Stomach smooth muscle (tissue), 2 donors: ENCODE measurements around the gene DRICH1.
"Not testable (repeated sequence)": the region's sequence is repeated elsewhere in the genome, so short reads cannot be mapped to it uniquely, and the experiment has no call there.

Experiments
- H3K27ac ChIP-seq: one replicate; pipeline ENCODE4 v1.7.0; 2013; ENCODE audit warnings: mild to moderate bottlenecking, low read length, inconsistent platforms
- H3K27me3 ChIP-seq, 2 donors: one replicate each; pipeline ENCODE4 v1.7.0; 2013; ENCODE audit warnings: low read length in 2 of 2; ENCODE audit not compliant: insufficient read depth in 2 of 2, control insufficient read depth in 1 of 2
- H3K36me3 ChIP-seq, 2 donors: one replicate each; pipeline ENCODE4 v1.7.0; 2013; ENCODE audit warnings: low read length in 2 of 2; ENCODE audit not compliant: control insufficient read depth in 2 of 2, insufficient read depth in 2 of 2
- H3K4me1 ChIP-seq: one replicate; pipeline ENCODE4 v1.7.0; 2013; ENCODE audit warnings: low read length; ENCODE audit not compliant: control insufficient read depth, insufficient read depth
- H3K4me3 ChIP-seq, 2 donors: one replicate each; pipeline ENCODE4 v1.7.0; 2013; ENCODE audit warnings: low read length in 2 of 2
- H3K9ac ChIP-seq, 2 donors: one replicate each; pipeline ENCODE4 v1.7.0; 2013; ENCODE audit warnings: low read length in 2 of 2, mild to moderate bottlenecking in 1 of 2
- H3K9me3 ChIP-seq, 2 donors: one replicate each; pipeline ENCODE4 v1.7.0; 2013; ENCODE audit warnings: low read length in 2 of 2; ENCODE audit not compliant: control insufficient read depth in 2 of 2
- donor health status: healthy.
- donor health status: Pancreatic carcinoma.

The DRICH1 gene

GRCh38 chr22:23621082-23621780, 10.9 kb downstream of the DRICH1 start:
- Histone ChIP-seq H3K9ac (no peak overlapping the region), H3K4me3 (no peak overlapping the region), H3K4me1 (no peaks in the 10 kb centered on the region), H3K27me3 (no peaks in the 10 kb centered on the region), H3K27ac (no peak overlapping the region), H3K36me3 (peaks cover 0 to 2% of the 10 kb centered on the region in 2 donors), H3K9me3 (no peaks in the 10 kb centered on the region)

GRCh38 chr22:23613193-23613972, 18.7 kb downstream of the DRICH1 start:
- H3K4me3 ChIP-seq = no peak overlapping the region
- H3K36me3 ChIP-seq = no peaks in the 10 kb centered on the region
- H3K9ac ChIP-seq = no peak overlapping the region
- H3K27me3 ChIP-seq = no peaks in the 10 kb centered on the region
- H3K27ac ChIP-seq = no peak overlapping the region
- H3K9me3 ChIP-seq = no peaks in the 10 kb centered on the region
- peaks cover 3% of the 10 kb centered on the region for H3K4me1 ChIP-seq

GRCh38 chr22:23609983-23610781, 21.9 kb downstream of the DRICH1 start:
- H3K9me3 ChIP-seq = no peaks in the 10 kb centered on the region
- peaks cover 3% of the 10 kb centered on the region for H3K4me1 ChIP-seq
- H3K36me3 ChIP-seq = no peaks in the 10 kb centered on the region
- H3K27ac ChIP-seq = no peak overlapping the region
- peaks cover 0 to 2% of the 10 kb centered on the region in 2 donors for H3K27me3 ChIP-seq
- no peak overlapping the region for H3K9ac ChIP-seq
- no peak overlapping the region for H3K4me3 ChIP-seq

GRCh38 chr22:23608583-23608982, 23.5 kb downstream of the DRICH1 start:
- H3K27me3 ChIP-seq = peaks cover 0 to 2% of the 10 kb centered on the region in 2 donors
- no peak overlapping the region for H3K27ac ChIP-seq
- peaks cover 3% of the 10 kb centered on the region for H3K4me1 ChIP-seq
- H3K4me3 ChIP-seq = no peak overlapping the region
- no peak overlapping the region for H3K9ac ChIP-seq
- no peaks in the 10 kb centered on the region for H3K9me3 ChIP-seq
- no peaks in the 10 kb centered on the region for H3K36me3 ChIP-seq

- Histone ChIP-seq H3K27ac (no peak overlapping the region), H3K27me3 (peaks cover 0 to 2% of the 10 kb centered on the region in 2 donors), H3K9ac (no peak overlapping the region), H3K36me3 (no peaks in the 10 kb centered on the region), H3K4me3 (no peak overlapping the region), H3K4me1 (peaks cover 3% of the 10 kb centered on the region), H3K9me3 (no peaks in the 10 kb centered on the region)
These were observed 25.7 kb downstream of the DRICH1 start for GRCh38 chr22:23606204-23607131.

GRCh38 chr22:23604939-23605712, 27.0 kb downstream of the DRICH1 start:
- no peaks in the 10 kb centered on the region for H3K9me3 ChIP-seq
- H3K36me3 ChIP-seq = no peaks in the 10 kb centered on the region
- no peak overlapping the region for H3K9ac ChIP-seq

GRCh38 chr22:23603266-23603665, 28.9 kb downstream of the DRICH1 start:
- Histone ChIP-seq H3K9ac (no peak overlapping the region), H3K4me1 (no peaks in the 10 kb centered on the region), H3K4me3 (no peak overlapping the region), H3K9me3 (no peaks in the 10 kb centered on the region), H3K27me3 (peaks cover 0 to 2% of the 10 kb centered on the region in 2 donors), H3K27ac (no peak overlapping the region), H3K36me3 (no peaks in the 10 kb centered on the region)

More at GRCh38 chr22:23604939-23605712, 27.0 kb downstream of the DRICH1 start:
- Histone ChIP-seq H3K27me3 (peaks cover 0 to 2% of the 10 kb centered on the region in 2 donors), H3K27ac (no peak overlapping the region), H3K4me1 (peaks cover 3% of the 10 kb centered on the region), H3K4me3 (no peak overlapping the region)

- Histone ChIP-seq H3K27me3 (no peaks in the 10 kb centered on the region), H3K9ac (no peak overlapping the region), H3K4me3 (no peak overlapping the region), H3K36me3 (no peaks in the 10 kb centered on the region), H3K9me3 (no peaks in the 10 kb centered on the region), H3K4me1 (no peaks in the 10 kb centered on the region), H3K27ac (no peak overlapping the region)
These were observed 33.2 kb downstream of the DRICH1 start for GRCh38 chr22:23598805-23599518.

- not testable (repeated sequence) for H3K4me3 ChIP-seq, H3K27me3 ChIP-seq, H3K4me1 ChIP-seq, H3K36me3 ChIP-seq, H3K27ac ChIP-seq, H3K9me3 ChIP-seq, H3K9ac ChIP-seq
These were observed 34.4 kb downstream of the DRICH1 start for GRCh38 chr22:23597576-23598268.
